NOMO-1 (cell line): ENCODE results near the gene CHID1.

Source experiments
- DNase-seq, 2 experiments: peaks; one replicate each; lab custom pipeline; 2025; ENCODE audit not compliant: unreplicated experiment in 2 of 2; lab: John Stamatoyannopoulos, UW

CHID1 gene

DNA sequence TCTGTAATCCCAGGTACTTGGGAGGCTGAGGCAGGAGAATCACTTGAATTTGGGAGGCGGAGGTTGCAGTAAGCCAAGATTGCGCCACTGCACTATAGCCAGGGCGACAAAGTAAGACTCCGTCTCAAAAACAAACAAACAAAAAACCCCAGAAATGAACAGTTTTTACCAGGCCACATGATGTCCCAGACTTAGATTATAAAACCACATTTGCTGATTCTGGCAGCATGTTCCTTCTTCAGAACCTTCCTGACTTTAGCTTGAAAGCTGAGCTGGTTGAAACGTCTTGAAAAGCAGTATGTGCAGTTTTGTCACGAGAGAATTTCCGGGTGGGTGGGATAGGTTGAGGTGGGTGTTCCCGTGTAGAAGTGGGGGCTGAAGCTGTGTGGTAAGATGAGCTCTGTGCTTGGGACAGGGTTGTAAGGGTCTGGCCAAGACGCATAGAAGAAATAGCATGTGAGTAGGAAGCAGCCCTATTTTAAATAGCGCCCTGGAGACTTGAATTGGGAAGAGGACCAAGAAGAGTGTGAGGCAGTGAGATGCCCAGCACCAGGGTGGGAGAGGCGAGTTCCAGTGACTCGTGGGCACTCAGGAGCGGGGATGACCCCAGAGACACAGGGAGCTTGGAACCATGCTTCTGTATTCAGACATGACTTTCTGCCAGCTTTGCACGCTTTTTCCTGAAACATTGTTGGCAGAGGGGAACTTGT lies 22.7 kb upstream of the CHID1 start:
- DNase-seq: no peak

DNA sequence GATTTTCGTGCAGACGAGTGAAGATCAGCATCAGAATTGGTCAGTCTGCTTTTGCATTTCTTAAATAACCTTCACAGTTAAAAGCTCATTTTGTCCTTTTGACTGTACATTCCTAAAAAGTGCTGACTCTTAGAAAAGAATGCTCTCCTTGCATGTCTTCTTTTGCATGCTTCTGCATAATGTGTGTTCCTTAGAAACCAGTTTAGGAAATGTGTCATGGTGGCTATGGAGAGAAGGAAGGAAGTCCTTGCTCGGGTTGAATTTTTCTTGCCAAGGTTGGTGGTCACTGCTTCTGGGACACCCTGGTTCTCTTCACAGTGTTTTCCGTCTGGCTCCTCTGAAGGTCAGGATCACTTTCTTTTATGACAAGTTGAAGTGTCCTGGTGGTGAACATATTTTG lies 21.8 kb upstream of the CHID1 start:
- no peak for DNase-seq

DNA sequence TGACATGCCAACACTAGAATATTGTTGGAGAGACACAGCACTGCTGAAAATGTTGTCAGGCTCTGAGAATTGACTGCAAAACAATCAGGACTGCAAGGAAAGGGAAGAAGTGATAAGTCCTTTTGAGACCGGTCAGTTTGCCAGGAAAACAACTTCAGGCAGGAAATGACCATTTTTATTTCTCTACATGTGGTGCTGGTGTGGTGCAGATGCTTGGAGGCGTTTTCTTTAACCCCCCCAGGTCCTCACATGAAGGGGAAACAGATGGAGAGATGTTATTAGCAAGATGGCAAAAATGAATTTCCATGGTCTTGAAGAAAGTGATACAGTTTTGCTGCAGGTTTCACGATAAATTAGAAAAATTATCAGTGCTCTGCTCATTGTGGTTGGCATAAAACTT lies 20.8 kb upstream of the CHID1 start:
- DNase-seq: no peak

DNA sequence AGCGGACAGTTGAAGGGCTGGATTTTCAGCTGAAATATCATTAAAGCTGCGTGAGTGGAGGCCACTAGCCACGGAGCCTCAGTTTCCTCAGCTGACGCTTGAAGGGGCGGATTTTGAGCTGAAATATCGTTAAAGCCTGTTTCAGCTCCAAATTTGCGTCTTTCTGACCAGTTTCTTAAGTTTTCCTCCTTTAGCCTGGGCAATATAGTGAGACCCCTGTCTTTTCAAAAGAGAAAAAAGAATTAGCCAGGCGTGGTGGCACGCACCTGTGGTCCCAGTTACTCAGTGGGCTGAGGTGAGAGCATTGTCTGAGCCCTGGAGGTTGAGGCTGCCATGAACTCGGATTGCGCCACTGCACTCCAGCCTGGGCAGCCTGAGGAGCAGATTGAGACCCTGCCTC lies 18.8 kb upstream of the CHID1 start:
- no peak for DNase-seq

DNA sequence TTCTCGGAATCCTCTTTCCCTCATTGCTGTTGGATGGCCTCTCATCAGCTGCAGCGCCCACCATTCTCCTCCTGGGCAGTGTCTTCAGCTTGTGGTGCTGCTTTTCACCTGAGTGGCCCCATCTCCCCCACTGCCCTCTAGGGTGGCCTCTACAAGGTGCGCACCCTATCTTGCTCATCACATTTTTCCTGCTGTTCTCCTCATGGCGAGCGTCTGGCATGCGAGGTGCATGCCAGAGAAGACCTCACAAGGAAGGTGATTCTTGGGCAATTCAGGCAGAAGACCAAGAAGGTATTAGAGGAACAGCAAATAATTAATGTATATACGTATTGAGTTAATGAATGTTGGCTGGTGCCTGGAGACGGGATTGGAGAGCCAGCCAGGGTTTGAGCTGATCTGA lies 18.2 kb upstream of the CHID1 start:
- DNase-seq: no peak

DNA sequence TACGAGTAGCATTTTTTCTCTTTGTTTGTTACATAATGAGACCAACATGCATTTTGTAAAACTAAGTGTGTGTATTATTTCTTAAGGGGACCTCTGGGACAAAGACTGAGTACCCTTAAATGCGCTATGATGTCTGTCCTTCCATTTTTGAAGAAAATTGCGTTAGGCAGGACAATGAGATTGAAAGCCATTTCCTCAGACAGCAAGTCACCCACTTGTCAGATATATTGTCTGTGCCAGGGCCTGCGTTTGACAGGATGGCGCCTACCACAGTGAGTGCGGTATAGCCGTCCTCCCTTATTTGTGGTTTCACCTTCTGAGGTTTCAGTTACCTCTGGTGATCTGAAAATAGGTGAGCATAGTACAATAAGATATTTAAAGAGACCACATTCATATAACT lies 17.3 kb upstream of the CHID1 start:
- no peak for DNase-seq

DNA sequence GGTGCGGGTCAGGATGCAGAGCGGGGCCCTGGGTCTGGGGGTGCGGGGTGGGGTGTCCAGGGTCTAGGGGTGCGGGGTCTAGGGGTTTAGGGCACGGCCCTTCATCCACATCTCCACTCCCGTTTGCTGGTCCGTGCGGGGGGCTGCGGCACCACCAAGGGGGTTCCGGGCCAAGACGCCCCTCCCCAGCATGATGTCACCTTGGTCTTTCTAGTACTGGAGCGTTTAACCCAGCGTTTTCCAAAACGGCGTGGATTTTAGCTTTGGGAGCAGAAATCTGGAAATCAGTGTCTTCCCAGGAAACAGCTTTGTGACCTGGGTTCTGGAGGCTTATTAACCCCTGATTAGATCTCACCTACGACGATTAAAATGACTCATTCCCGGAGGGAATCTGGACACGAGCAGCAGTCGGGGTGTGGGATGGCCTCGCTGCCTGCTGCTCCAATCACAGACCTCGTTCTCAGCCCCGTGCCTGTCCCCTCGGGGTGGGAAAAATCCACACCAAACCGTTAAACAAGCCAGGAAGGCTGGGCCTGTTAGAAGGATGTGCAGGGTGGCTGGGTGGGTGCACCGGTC lies 15.8 kb upstream of the CHID1 start:
- no peak for DNase-seq

DNA sequence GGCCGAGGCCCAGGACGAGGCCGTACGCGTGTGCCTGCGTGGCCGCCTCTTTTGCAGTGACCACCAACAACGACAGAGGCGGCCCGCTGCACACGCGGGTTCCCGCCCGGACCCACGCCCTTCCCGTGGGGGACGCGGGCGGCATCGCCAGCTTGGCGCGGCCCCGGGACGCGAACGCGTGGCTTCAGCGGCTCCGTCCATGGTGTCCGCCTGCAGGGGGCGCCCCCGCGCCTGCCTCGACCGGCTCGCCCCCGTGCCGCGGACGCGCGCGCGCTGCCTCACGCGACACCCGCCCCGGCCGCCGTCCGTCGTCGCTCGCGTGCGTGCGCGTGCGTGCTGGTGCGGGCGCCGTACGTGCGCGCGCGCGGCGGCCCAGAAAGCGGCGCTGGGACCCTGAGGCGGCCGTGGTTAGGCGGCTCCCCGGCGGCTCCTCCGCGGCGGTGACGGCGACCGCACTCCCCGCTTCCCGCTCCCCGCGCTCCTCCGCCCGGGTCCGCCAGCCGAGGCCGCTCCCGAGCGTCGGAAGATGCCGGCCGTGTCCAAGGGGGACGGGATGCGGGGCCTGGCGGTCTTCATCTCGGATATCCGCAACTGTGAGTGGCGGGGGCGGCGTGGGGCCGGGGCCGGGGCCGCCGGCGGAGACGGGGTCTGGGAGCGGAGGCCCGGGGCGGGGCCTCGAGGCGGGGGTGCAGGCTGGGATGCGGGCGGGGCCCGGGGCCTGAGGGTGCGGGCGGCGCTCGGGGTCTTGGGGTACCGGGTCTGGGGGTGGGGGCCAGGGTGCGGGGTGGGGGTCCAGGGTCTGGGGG lies 15.1 kb upstream of the CHID1 start, which contains the start of gene AP2A2:
Gene AP2A2, plus strand, starts transcription at position 375 of the 806 bp plus-strand sequence. Its CDS starts 152 bp downstream, at position 527.
- DNase-seq: peak; percentile 83 to 91

DNA sequence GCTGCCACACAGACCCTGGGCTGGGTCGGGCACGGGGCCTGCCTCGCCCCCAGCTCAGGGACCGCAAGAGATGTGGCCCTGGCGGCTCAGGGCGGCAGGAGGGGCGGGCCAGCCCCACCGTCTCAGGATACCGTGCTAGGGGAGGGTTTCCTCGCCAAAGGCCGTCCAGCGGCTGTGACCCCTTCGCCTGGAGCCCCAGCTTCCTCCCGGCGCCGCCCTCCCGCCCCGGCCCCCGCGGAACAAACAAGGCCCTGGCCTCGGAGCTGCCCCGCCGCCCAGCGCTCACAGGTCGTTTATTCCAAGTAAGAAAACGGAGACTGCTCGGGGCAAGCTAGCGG lies 14.5 kb upstream of the CHID1 start:
- no peak for DNase-seq

DNA sequence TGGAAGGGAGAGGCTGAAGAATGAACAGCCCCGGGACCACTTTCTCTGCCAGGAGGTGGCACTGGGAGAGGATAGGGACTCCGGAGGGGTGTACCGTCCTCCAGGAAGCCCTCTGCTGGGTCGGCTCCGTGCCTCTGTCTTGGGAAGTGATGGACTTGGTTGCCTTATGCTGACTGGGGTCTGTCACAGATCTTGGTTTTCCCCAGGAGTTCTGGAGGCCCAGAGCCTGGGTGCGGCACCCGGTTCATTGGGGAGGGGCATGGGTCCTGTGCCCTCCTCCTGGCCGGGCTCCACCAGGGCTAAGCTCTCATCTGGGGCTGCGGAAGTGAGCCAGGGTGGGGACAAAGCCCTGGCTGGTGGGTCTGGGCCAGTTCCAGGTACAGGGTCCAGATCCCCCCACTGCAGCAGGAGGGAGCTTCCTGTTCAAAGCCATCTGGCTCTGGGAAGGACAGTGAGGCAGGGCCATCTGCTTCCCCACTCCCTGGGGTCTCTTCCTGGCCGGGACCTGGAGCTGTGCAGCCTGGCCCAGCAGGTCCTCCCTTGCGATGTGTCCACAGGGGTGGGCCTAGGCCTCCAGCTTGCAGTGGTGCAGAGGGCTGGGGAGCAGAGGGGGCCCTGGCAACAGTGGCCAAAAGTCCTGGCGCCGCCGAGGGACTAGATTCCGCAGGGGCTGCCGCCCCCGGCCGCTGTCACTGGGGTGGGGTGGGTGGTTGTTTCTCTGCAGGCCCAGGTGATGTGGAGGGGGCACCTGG lies 14.0 kb upstream of the CHID1 start:
- DNase-seq: no peak

DNA sequence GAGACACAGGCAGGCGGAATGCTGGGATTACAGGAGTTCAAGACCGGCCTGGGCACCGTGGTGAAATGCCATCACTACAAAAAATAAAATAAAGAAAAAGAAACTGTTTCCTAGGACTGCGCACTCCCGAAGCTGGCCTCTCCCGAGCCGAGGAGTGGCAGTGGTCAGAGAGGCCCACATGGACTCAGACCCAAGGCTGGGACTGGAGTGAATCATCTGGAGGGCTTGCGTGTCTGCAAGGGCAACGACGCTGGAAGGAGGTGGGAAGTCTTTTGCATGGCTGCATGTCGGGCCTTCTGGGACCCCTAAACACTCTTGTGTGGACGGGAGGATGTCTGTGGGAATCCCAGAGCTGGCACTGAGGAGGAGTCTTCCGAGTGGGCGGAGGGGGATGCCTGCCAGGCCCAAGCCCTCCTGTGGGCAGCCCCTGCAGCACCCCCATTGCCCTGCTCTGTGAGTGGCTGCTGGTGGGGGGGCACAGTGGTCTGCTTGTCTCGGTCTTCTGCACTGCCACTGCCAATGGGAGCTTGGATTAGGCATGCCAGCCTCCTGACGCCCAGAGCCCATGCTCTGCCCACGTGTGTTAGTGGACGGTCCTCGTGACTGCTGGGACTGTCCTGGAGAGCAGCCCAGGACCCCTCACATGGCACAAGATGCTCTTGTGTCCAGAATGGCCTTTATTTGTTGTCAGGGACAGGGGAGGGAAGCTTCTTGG lies 13.2 kb upstream of the CHID1 start:
- no peak for DNase-seq

DNA sequence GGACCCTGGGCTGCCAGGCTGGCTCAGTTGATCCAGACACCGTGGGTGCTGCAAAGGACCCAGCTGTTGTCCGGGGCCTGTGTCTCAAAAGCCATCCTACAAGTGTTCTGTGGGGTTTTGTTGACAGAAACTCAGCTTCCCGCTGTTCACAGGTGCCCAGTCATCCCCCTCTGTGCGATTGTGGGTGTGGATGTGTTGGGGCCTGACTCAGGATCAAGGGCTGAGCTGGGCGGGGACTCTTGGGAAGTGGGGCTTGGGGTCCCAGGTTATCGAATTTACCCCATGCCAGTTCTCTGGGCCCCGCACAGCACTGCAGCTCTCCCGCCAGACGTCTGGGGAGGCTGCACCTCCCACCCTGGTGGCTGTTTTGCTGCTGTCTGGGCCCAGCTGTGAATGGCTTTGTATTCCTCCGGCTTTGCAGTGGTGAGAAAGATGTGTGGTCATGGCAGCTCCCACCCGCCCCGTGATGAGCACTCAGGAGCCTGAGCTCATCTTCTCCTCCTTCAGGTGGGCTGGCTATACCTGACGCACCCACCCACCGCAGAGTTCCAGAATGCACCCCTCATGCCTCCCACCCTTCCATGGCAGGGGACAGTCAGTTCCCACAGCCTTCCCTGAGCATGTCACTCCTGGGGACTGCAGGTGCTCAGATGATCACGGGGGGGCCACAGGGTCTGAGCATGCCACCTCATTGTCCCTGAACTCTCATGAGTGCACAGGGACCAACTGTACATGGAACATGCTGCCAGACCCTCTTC lies 11.5 kb upstream of the CHID1 start:
- no peak for DNase-seq

DNA sequence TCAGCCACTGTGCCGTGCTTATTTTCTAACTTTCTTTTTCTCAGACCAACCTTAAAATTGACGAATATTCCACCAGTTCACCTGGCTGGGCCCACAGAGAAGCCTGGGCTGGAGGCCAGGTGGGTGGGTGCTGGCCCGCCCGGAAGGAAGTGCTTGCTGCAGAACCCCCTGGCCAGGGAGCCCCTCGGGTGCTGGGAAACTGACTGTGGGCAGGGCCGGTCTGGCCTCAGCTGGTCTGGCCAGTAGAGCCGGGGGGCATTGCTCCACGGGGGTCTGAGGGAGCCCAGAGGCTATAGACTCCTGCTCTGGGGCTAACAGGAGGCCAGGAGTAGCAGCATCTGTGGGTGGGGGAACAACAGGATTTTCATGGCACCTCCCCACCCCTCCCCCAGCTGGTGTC lies 6.8 kb upstream of the CHID1 start:
- no peak for DNase-seq

DNA sequence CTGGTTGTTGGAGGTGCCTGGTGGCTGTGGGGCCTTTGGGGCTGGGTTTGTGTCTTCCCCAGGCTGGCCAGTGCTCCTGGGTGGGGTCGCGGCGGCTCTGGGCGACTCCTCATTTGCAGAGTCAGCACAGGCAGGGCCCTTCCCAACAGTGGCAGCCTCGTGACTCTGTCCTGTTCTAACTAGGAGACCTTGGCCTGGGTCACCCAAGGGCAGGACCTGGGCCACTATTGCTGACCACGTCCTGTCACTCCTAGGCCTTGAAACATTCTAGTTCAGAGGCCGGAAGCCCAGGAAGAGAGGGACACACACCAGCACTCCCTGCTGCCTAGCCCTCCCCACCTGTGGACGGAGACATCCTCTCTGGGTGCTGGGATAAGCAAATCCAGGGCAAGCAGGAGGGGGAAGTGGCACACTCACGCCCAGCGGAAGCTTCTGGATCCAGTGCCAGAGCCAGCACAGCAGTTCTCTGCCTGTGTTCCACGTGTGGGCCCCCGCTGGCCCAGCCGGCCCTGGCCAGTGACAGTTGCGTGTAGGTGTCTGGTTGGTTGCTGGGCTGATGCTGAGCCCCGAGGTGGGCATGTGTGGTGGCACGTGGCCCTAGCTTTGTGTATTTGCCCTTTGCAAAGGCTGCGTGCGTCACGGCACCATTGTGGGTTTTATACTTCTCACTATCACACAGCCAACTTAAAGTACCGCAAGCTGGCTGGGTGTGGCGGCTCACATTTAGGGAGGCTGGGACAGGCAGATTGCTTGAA lies 4.3 kb upstream of the CHID1 start:
- DNase-seq: no peak

DNA sequence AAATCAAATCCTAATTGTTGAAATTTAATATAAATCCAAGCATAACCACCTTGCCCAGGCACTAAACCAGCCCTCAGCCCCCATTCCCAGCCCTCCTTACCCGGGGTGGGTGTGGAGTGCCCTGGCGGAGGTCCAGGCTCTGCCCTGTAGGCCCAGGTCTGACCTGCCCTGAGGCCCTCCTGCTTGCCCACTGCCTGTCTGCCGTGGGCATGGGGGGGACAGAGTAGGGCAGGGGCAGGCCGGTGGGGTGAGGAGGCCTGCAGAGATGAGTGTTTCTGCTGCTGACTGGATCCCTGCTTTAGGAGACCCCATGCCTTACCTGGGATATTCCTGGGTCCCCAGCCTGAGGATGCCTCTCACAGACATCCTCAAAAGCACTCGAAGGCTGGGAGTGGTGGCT lies 3.6 kb upstream of the CHID1 start:
- no peak for DNase-seq

DNA sequence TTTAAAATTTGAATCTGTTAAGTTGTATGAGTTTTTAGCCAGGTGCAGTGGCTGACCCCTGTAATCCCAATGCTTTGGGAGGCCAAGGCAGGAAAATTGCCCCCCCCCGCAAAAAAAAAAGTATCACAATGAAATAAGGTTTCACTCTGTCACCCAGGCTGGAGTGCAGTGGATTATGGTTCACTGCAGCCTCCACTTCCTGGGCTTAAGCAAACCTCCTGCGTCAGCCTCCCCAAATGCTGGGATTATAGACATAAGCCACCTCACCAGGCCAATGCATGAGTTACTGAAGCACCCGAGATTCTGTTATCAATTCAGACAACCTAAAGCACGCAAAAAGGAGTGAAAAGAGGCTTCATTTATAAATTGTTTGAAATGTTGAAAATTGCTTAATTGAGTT lies 2.4 kb upstream of the CHID1 start:
- DNase-seq: no peak

DNA sequence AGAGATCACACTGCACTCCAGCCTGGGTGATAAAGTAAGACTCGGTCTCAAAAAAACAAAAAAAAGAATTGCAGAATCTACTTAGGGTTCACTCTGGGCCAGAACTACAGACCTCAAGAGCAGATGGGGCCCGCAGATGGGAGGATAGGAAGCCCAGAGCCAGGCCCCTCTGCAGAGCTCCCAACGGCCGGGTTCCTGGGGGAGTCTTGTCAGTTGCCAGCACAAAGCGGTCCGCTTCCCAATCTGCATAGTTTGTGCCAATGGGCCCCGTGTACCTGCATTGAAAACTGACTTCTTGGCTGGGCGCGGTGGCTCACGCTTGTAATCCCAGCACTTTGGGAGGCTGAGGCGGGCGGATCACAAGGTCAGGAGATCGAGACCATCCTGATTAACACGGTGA lies 1.7 kb upstream of the CHID1 start:
- no peak for DNase-seq

DNA sequence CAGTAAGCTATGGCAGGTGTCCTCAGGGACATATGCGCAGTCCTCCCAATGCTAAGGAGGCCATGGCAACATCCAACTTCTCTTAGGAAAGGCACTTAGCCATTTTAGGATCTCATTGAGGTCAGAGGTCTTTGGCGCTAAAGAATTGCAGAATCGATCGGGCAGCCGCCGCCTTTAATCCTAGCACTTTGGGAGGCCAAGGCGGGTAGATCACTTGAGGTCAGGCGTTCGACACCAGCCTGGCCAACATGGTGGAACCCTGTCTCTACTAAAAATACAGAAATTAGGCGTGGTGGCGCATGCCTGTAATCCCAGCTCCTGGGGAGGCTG lies 1.2 kb upstream of the CHID1 start:
- DNase-seq: no peak
